Left colon (tissue), 2 donors: Measurements from ENCODE around the gene RABGAP1L. TPM values are rescaled to one million over a fixed set of nuclear protein-coding genes. Genes with fewer than 3 reads are reported as not detected.
"Not testable (repeated sequence)": the region's sequence is repeated elsewhere in the genome, so short reads cannot be mapped to it uniquely, and the experiment has no call there.

Experiments used
- ATAC-seq: fragments of 200-7000 bp; cut with Tn5 transposase; one replicate; pipeline ENCODE4 v1.9.1; 2020; ENCODE audit warnings: mild to moderate bottlenecking, moderate library complexity
- DNase-seq, 2 donors: peaks; one replicate each; pipeline ENCODE4 v3.0.0-alpha.2; 2020
- intact Hi-C, 2 donors: fragments of 100-400 bp; cut with DNase I in 1 of 2; cut with micrococcal nuclease in 1 of 2; formaldehyde crosslinking; loops; one replicate each; pipeline versions ENCODE4 v1.11.2 to v1.14.0; 2022; cut with DNase I, micrococcal nuclease
- total RNA-seq, 2 donors: library from RNA; stranded (reverse); fragmentation: NEBNext Ultra II Directional; extraction: Animal tissue kit (Norgen Biotek cat#: 25700); gene quantifications; one replicate each; pipeline ENCODE4 v1.2.1, GENCODE V29; 2021
- donor health status: DM: no; HTN: no; CAD: no.
- donor health status: DM: yes; HTN: yes; CAD: no.

Gene RABGAP1L
- total RNA-seq, 2 donors from 2014 or later = 67.8 to 70.4 TPM

DNA sequence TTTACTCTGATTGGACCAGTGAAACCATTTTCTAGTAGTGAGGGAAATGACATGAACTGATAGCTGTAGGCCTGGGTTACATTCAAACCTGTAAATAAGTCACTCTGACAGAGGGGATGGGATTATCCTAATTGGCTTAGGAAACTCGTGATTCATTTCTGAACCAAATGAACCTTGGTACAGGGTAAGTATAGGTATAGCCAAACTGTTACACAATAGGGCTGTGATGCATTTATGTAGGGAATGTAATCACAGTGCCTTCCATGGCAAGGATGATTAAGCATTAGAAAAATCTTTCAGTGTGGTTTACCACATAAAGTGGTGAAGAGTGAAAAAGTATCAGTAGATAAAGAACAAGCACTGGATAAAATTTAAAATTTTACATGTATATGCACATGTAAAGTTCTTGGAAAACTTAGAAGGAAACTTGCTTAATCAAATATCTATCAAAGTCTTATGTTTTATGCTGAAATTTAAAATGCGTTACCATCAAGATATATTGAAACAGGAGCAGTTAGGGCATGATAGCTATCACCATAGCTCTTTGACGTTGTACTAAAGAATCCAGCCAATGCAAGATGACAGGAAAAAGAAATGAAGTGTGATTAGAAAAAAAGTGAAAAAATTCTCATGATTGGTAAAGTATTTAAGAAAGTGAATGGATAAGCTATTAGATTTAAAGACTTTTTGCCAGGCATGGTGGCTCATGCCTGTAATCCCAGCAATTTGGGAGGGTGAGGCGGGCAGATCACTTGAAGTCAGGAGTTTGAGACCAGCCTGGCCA is 63.0 kb downstream of the RABGAP1L start:
- ATAC-seq (no peak), DNase-seq (no peak)
- intact Hi-C loops = no loop called here

DNA sequence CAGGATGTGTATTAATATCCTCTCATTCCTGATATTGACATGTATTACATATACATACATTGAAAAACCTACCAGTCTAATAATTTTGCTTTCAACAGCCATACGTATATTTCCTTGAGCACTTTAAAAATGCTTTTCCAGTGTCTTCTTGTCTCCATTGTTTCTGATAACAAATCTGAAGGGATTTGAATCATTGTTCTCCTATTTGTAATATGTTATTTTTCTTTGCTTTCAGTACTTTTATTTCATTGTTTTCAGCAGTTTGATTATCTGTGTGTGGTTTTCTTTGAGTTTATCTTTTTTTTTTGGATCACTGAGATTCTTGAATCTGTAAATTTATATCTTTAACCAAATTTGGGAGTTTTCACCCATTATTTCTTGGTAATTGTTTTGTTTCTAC is 65.3 kb downstream of the RABGAP1L start:
- ATAC-seq = no peak
- intact Hi-C loops = no loop called here
- DNase-seq = no peak

DNA sequence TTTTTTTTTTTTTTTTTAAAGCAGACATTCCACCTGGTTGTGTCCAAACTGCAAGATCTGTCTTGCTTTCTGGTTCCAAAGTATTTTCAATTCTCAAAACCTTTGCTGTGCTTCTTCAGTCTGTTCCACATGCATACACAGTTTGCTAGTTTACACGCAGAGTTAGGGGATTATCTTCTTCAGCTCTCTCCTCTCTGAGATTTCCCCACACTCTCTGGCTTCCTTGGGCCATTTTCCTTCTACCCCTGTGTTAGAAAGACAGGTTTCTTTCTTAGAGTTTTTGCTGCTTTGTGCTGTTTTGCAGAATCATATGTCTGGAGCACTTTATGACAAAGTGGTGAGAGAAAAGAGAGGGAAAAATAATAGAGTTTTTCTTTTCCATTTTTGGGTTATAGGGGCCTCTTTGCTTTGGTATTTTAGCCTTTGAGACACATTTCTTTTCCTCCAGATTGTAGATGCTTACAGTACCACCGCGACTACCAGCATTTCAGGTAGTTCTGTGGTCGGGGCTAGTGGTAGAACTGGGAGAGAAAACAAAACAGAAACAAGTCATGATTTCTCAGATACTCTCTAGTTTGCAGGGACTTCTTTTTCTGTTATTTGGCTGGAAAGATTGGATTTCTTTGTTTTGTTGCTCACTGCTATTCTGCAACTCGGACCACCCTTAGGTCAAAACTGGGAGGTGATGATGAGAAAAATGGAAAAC is 66.3 kb downstream of the RABGAP1L start:
- DNase-seq (no peak), ATAC-seq (no peak)
- intact Hi-C loops = no loop called here

DNA sequence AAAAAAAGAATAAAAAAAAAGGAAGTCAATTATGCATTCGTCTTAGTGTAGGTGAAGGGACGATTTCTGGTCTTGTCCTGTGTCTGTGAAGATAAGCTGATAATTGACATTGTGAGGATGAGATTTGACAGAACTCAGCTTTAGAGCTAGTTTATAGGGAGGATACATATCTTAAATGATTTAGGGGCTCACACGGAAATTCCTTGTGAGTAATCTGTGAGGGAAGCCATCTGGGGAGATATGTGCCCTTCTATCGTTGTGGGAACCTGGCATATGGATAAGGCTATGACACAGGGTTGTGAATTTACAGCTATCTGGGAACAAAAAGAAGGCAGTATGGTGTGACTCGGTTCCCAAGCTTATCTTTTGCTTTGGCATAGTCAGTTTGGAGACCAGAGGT is 71.1 kb downstream of the RABGAP1L start:
- DNase-seq = no peak
- intact Hi-C loops = no loop called here
- no peak for ATAC-seq

DNA sequence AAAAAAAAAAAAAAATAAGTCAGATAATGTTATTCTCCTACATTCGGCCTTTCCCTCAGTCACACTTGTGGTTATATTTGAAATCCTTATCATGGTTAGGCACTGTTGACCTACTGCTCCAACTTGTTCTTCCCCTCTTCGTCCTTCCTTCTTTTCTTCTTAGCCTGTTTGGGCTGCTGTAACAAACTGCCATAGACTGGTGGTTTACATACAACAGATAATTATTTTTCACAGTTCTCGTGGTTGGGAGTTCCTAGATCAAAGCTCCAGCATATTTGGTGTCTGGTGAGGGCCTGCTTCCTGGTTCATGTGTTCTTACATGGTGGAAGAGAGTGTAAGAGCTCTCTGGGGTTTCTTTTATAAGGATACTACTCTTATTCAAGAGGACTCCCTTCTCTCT is 73.4 kb downstream of the RABGAP1L start:
- ATAC-seq = no peak
- intact Hi-C loops = no loop called here
- no peak for DNase-seq

DNA sequence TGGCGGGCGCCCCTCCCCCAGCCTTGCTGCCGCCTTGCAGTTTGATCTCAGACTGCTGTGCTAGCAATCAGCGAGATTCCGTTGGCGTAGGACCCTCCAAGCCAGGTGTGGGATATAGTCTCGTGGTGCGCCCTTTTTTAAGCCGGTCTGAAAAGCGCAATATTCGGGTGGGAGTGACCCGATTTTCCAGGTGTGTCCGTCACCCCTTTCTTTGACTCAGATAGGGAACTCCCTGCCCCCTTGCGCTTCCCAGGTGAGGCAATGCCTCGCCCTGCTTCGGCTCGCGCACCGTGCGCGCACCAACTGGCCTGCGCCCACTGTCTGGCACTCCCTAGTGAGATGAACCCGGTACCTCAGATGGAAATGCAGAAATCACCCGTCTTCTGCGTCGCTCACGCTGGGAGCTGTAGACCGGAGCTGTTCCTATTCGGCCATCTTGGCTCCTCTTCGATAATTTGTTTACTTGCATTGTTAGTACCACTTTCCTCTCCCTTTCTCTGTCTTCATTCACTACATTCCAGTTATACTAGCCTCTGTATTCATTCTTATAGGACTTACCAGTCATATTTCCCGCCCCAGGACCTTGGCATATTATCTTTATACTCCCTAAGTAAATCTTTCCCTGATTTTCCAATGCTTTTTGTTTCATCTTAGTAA is 79.7 kb downstream of the RABGAP1L start:
- peak; percentile 53 for ATAC-seq
- DNase-seq = peak; percentile 63 to 65
- intact Hi-C loops = not testable (repeated sequence)

DNA sequence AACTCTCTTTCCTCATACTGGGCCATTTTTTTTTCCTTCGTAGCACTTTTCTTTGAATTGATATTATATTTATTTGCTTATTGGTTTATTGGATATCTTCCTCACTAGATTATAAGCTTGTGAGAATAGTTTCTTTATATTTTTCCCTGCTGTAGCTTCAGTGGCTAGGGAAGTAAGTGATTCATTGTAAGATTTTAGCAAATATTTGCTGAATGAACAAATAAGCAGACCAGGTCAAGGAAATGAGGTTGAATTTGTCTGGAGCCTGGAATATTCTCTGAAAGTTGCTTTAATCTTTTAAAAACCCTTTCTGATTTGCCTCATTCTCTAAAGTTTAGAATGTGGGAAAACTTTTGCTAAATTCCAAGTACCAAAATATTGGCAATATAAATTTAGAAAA is 80.2 kb downstream of the RABGAP1L start:
- ATAC-seq = peak; percentile 40
- intact Hi-C loops = no loop called here
- DNase-seq = no peak

DNA sequence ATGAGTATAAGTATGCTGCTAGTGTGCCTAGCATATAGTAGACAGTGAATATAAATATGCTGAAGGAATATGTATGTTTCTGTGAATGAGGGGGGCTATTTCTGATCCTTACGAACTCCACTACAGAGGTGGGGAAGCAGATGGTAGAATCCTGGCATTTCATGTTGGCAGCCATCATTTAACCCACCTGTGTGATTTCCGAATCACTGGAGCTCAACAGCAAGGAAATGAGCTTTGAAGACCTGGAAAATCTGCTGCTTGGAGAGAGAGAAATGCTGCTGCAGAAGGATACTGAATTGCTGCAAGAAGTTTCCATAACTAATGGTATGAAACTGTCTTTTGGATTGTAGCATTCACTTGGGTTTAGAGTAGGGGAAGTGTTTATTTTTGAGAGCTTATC is 83.5 kb downstream of the RABGAP1L start:
- DNase-seq = no peak
- no peak for ATAC-seq
- intact Hi-C loops = no loop called here

DNA sequence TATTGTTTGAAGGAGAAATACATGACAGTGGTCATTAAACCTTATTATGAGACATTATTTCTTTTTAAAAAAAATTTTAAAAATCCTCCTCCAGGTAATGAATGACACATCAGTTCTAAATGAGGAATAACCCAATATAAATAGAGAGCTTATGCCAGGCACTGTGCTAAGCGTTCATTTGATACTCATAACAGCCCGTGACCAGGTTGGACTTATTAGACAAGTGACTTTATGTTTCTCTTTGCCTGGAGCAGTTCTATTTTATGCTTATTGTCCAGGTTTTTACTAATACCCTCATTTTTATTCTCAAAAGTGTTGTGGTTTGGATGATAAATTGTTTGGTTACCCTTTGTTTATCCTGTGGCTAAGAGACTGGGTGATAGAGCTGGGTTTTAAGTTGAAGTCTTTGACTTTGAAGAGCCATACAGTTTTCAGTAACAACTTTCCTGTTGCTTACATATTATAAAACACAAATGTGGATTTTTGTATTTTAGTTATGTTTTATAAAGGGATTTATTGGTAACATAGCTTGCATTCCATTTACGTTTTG is 84.2 kb downstream of the RABGAP1L start:
- intact Hi-C loops = no loop called here
- DNase-seq (no peak), ATAC-seq (no peak)

DNA sequence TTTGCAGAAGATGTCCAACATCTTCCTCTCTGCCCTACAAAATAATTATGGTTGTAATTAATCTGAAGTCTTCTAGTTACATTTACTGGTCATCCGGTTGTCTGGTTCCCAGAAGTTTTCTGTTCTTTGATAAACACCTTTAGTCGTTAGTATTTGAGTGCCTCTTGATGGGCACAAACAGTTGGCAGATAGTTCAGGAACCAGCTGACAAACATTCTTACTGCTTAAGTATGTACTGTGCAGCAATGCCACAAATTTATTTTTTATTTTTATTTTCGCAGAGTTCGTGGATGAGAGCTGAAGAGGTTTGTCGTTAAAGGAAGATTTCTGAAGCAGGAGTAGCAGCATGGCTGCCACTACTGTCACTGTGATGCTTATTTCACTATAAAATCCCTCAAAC is 84.7 kb downstream of the RABGAP1L start:
- DNase-seq (no peak), ATAC-seq (no peak)
- intact Hi-C loops = no loop called here

DNA sequence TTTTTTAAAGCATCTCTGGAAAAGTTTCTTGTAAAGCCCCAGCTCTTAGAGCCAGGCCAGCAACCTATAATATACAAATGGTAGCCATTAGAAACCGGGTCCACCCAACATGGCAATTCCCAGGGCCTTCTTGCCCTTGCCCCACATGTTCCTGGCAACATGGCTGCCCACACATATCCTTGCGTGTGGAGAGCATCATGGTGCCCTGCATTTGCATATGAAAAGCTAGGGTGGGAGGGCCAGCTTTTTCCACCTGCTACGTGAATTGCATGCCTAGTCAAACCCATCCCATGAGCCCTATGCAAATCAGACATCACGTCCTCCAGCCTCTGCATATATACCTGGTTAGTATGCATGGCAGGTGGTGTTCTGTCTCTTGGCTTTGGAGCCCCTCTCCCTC is 88.2 kb downstream of the RABGAP1L start:
- ATAC-seq = no peak
- intact Hi-C loops = no loop called here
- DNase-seq = no peak

DNA sequence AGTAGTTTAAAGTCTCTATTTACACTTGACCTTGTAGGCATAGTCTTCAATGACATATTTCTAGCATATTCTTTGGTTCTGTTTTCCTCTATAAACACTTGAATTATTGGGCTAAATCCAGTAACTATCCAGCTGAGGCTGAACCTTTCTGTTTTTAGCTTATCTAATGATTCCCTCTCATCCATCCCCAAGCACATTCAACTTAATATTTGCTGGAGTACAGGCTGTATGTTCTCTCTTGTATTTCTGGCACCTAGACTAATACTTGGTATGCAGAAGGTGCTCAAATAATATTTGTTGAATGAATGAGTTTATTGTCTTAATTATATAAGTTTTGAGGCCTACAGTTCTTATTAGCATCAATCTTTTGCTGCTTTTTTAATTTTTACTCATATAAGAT is 88.7 kb downstream of the RABGAP1L start:
- ATAC-seq = no peak
- intact Hi-C loops = no loop called here
- no peak for DNase-seq

DNA sequence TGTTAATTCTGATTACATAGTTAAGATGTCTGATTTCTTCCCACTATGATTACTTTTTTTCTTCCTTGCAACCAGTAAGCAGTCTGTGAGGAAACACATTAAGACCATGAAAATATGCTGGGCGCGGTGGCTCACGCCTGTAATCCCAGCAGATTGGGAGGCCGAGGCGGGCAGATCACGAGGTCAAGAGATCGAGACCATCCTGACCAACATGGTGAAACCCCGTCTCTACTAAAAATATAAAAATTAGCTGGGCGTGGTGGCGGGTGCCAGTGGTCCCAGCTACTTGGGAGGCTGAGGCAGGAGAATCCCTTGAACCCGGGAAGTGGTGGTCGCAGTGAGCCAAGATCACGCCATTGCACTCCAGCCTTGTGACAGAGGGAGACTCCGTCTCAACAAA is 97.1 kb downstream of the RABGAP1L start:
- ATAC-seq, intact Hi-C loops, DNase-seq: not testable (repeated sequence)

DNA sequence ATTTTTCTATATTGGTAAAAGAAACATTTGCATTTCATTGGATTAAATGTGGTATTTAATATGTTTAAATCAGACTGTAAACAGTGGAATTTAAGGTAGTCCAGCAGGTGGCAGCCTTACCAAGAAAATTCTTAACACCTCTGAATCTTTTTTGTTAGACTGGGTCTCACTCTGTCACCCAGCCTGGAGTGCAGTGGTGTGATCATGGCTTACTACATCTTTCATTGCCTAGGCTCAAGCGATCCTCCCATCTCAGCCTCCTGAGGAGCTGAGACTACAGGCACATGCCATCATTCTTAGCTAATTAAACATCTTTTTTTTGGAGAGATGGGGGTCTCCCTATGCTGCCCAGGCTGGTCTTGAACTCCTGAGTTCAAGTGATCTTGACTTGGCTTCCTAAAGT is 98.8 kb downstream of the RABGAP1L start:
- intact Hi-C loops = no loop called here
- ATAC-seq (peak; percentile 60), DNase-seq (peak in 1 of 2 donors; percentile 47)

DNA sequence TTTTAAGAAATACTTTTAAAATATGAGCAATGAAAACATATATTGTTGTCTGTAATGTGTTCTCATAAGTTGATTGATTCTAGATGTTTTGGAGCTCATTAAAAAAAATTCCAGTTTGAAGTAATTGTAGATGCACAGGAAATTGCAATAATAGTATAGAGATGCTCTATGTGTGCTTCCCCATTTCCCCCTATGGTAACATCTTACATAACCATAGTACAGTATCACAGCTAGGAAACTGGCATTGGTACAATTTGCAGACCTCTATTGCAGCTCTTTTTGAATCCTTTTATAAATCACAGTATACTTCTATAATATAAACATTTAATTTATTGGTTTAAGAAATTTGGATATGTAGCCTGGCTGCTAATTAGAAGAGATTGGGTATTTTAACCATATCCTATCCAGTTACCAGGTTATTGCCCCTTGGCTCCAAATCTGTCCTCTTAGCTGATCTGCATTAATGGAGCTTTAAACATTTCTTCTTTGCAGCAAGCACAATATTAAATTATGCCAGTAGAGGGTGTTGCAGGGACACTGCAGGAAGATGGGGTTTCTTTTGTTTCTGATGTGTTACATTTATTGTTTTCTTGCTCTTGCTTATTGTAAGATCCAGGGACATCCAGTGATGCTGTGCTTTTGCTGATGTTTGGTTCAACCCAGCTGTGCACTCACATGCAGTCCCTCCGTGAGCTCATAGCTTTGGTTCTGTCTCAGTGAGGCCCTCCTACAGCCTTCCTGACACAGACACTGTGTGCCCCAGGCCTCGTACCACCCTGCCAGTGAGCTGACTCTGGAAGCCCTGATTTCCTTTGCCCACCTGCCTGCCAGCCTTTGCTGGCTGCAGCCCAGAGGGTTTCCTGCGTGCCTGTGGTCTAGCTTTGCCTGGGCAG is 103.3 kb downstream of the RABGAP1L start:
- ATAC-seq = peak; percentile 74
- no peak for DNase-seq
- intact Hi-C loops = loop anchor here in 1 of 2 donors (5.0 kb wide), 1 partner anchor 465 kb away; no protein-coding TSS in a partner anchor

DNA sequence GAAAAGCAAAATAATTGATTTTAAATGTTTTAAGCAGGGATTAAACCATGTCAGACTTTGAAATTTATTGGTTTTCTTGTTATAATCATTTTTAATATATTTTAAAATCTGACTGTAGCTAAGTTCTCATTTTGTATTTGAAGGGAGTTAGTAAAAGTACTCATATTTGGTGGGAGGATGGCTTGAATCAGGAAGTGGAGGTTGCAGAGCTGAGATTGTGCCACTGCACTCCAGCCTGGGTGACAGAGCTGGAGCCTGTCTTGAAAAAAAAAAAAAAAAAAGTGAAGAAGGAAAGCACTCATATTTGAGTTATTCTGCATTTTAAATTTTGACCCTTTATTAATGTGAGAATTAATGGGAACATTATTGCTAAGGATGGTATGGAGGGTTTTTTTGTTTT is 106.0 kb downstream of the RABGAP1L start:
- ATAC-seq = no peak

DNA sequence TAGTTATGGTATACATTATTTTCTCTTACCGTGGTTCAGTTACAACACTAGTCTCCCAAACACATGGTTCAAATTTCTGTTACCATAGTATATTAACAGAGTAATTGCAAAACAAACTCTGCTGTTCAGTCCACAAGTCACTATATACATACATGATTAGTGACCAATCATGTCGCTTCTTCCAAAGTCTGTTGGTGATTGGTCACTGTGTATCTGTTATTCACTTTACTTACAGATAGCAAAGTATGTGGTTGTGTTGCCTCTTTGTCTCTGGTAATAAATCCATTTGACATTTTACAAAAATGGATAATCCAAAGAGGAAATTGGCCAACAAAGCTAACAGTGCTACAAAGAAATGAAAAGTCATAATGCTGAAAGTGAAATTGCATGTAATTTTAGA is 107.2 kb downstream of the RABGAP1L start:
- intact Hi-C loops = loop anchor here in 1 of 2 donors (5.0 kb wide), 1 partner anchor 476 kb away; no protein-coding TSS in a partner anchor
- no peak for ATAC-seq
- DNase-seq = no peak

More for the DNA sequence above, 106.0 kb downstream of the RABGAP1L start:
- no peak for DNase-seq
- intact Hi-C loops = loop anchor here in 1 of 2 donors (5.0 kb wide), 1 partner anchor 477 kb away; no protein-coding TSS in a partner anchor

DNA sequence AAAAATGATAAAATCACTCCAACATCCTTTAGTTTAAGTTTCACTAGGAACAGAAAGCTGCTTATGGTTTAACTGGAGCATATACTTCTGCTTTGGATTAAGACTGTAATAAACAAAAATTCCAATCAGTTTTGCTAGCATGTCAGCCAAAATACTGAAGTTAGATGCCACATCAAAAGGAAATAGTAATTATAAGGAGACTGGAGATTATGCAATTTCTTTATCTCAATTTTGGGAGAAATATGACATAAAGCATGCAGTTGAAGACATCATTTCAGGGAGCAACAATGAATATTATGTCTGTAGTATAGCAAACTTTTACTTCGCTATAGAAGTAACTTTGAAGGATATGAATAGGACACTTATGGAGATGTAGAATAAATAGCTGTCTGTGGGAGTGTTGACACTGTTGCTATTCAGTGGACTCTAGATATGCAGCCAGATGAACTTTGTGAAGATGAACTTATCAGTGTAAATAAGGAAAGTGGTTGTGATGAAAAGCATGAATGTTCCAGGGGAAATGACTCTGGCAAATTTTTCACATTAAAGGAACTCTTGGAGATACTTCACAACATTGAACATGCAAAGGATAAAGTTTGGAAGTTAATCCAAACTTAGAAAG is 107.8 kb downstream of the RABGAP1L start:
- ATAC-seq = peak; percentile 68
- intact Hi-C loops = loop anchor here in 1 of 2 donors (5.0 kb wide), 1 partner anchor 475 kb away; no protein-coding TSS in a partner anchor
- no peak for DNase-seq
